HG03175 (cell line): ENCODE results near the gene GABRG2.
"Not testable (repeated sequence)": the region's sequence is repeated elsewhere in the genome, so short reads cannot be mapped to it uniquely, and the experiment has no call there.

Experiments used
- ATAC-seq: cut with Tn5 transposase; IDR thresholded peaks from one replicate; pipeline ENCODE4 v1.9.1; 2021; ENCODE audit warnings: mild to moderate bottlenecking, moderate library complexity; ENCODE audit not compliant: unreplicated experiment

Gene GABRG2

GRCh38 chr5:162067655-162068411, at the start of gene GABRG2:
TSS of gene GABRG2 (plus strand) at chr5:162067773. CDS start at chr5:162068000, 227 bp downstream.
- ATAC-seq: no peak

GRCh38 chr5:162025312-162025711, 42.3 kb upstream of the GABRG2 start:
- ATAC-seq: no peak

GRCh38 chr5:162026803-162027202, 40.8 kb upstream of the GABRG2 start:
- ATAC-seq: no peak

GRCh38 chr5:162037431-162037830, 30.1 kb upstream of the GABRG2 start:
- ATAC-seq: no peak

GRCh38 chr5:162047279-162047678, 20.3 kb upstream of the GABRG2 start:
- ATAC-seq: no peak

GRCh38 chr5:162052676-162053075, 14.9 kb upstream of the GABRG2 start:
- ATAC-seq: no peak

- ATAC-seq: not testable (repeated sequence)
These were observed 12.5 kb upstream of the GABRG2 start for GRCh38 chr5:162055095-162055494.

GRCh38 chr5:162067162-162067561, 411 bp upstream of the GABRG2 start:
- no peak for ATAC-seq

- peak; percentile 68 for ATAC-seq
These were observed 839 bp downstream of the GABRG2 start for GRCh38 chr5:162068412-162068811.

- ATAC-seq: no peak
These were observed 1.4 kb downstream of the GABRG2 start for GRCh38 chr5:162068936-162069335.

GRCh38 chr5:162078805-162079204, 11.2 kb downstream of the GABRG2 start:
- ATAC-seq: no peak

- no peak for ATAC-seq
These were observed 23.8 kb downstream of the GABRG2 start for GRCh38 chr5:162091336-162091735.

- ATAC-seq: no peak
These were observed 28.9 kb downstream of the GABRG2 start for GRCh38 chr5:162096448-162096847.

GRCh38 chr5:162107591-162107990, 40.0 kb downstream of the GABRG2 start:
- no peak for ATAC-seq

GRCh38 chr5:162119801-162120200, 52.2 kb downstream of the GABRG2 start:
- ATAC-seq: no peak

GRCh38 chr5:162128117-162128516, 60.5 kb downstream of the GABRG2 start:
- no peak for ATAC-seq

- ATAC-seq: no peak
These were observed 64.8 kb downstream of the GABRG2 start for GRCh38 chr5:162132348-162132747.

GRCh38 chr5:162139190-162139589, 71.6 kb downstream of the GABRG2 start:
- ATAC-seq: no peak

GRCh38 chr5:162154242-162154641, 86.7 kb downstream of the GABRG2 start:
- no peak for ATAC-seq

- ATAC-seq: no peak
These were observed 92.8 kb downstream of the GABRG2 start for GRCh38 chr5:162160401-162160800.

- ATAC-seq: no peak
These were observed 96.1 kb downstream of the GABRG2 start for GRCh38 chr5:162163663-162164062.

GRCh38 chr5:162174358-162174974, 106.9 kb downstream of the GABRG2 start:
- ATAC-seq: no peak
